ENCODE measurements around the gene IL1RAP.

Gene IL1RAP

GRCh38 chr3:190554197-190554596 is 40.3 kb downstream of the IL1RAP start:
- peak; percentile 25 for DNase-seq
- Mint-ChIP-seq H3K4me3 (peak overlapping the region; percentile 78), H3K36me3 (ENCODE audit: low read depth) (peaks cover 8% of the 10 kb centered on the region), H3K27me3 (ENCODE audit: low read depth, poor library complexity) (peaks cover 4% of the 10 kb centered on the region), H3K9me3 (peaks cover 17% of the 10 kb centered on the region), H3K27ac (peak overlapping the region; percentile 91), H3K4me1 (peaks cover 22% of the 10 kb centered on the region)
- no peak for TF ChIP-seq CTCF (IDR thresholded peaks at IDR 0.05)

- Mint-ChIP-seq H3K27ac (no peak overlapping the region), H3K4me1 (peaks cover 26% of the 10 kb centered on the region), H3K9me3 (peaks cover 25% of the 10 kb centered on the region), H3K27me3 (ENCODE audit: low read depth, poor library complexity) (peaks cover 4% of the 10 kb centered on the region), H3K36me3 (ENCODE audit: low read depth) (peaks cover 5% of the 10 kb centered on the region), H3K4me3 (no peak overlapping the region)
- DNase-seq: no peak
- no peak for TF ChIP-seq CTCF (IDR thresholded peaks at IDR 0.05)
Measured at GRCh38 chr3:190556351-190556750, 42.5 kb downstream of the IL1RAP start.

- Mint-ChIP-seq H3K36me3 (ENCODE audit: low read depth) (peaks cover 3% of the 10 kb centered on the region), H3K27me3 (ENCODE audit: low read depth, poor library complexity) (peaks cover 4% of the 10 kb centered on the region), H3K4me3 (no peak overlapping the region), H3K4me1 (peaks cover 31% of the 10 kb centered on the region), H3K27ac (no peak overlapping the region), H3K9me3 (peaks cover 24% of the 10 kb centered on the region)
- DNase-seq: no peak
- TF ChIP-seq CTCF (IDR thresholded peaks at IDR 0.05): no peak
Measured at GRCh38 chr3:190557296-190557695, 43.4 kb downstream of the IL1RAP start.

GRCh38 chr3:190558316-190558715 is 44.4 kb downstream of the IL1RAP start:
- Mint-ChIP-seq H3K4me3 (no peak overlapping the region), H3K9me3 (peaks cover 16% of the 10 kb centered on the region), H3K27ac (no peak overlapping the region), H3K4me1 (peaks cover 27% of the 10 kb centered on the region), H3K27me3 (ENCODE audit: low read depth, poor library complexity) (peaks cover 4% of the 10 kb centered on the region), H3K36me3 (ENCODE audit: low read depth) (no peaks in the 10 kb centered on the region)
- TF ChIP-seq CTCF (IDR thresholded peaks at IDR 0.05): no peak
- DNase-seq: no peak

GRCh38 chr3:190558796-190559195 is 44.9 kb downstream of the IL1RAP start:
- H3K4me3 Mint-ChIP-seq: no peak overlapping the region
- H3K4me1 Mint-ChIP-seq: peaks cover 24% of the 10 kb centered on the region

More at GRCh38 chr3:190558796-190559195, 44.9 kb downstream of the IL1RAP start:
- H3K9me3 Mint-ChIP-seq: peaks cover 15% of the 10 kb centered on the region
- no peaks in the 10 kb centered on the region for H3K36me3 Mint-ChIP-seq (ENCODE audit: low read depth)
- no peak overlapping the region for H3K27ac Mint-ChIP-seq
- no peak for DNase-seq
- H3K27me3 Mint-ChIP-seq (ENCODE audit: low read depth, poor library complexity): peaks cover 4% of the 10 kb centered on the region
- TF ChIP-seq CTCF (IDR thresholded peaks at IDR 0.05): no peak

Measured in nephron progenitor cell (in vitro differentiated cells).